Astrocyte (in vitro differentiated cells and primary cell): Measurements from ENCODE around the gene CTSE. TPM values are rescaled to one million over a fixed set of nuclear protein-coding genes. Genes with fewer than 3 reads are reported as not detected.
"Not testable (repeated sequence)": the region's sequence is repeated elsewhere in the genome, so short reads cannot be mapped to it uniquely, and the experiment has no call there.

Experiments used
- DNase-seq: peaks from one replicate; pipeline ENCODE4 v3.0.0-alpha.2; 2010; ENCODE audit warnings: low read depth
- FAIRE-seq: peaks from 2 replicates; lab custom pipeline; 2011; peaks lifted over from hg19 to GRCh38; lab: Jason Lieb, UNC
- H2AFZ ChIP-seq: 2 replicates; pipeline ENCODE4 v1.6.0; 2012; ENCODE audit warnings: low read depth, low read length, inconsistent platforms
- H3K27ac ChIP-seq: 2 replicates; pipeline ENCODE4 v1.5.1; 2011; ENCODE audit warnings: low read depth, low read length, inconsistent platforms
- H3K27me3 ChIP-seq: 2 replicates; pipeline ENCODE4 v1.6.0; 2011; ENCODE audit warnings: low read length, inconsistent platforms; ENCODE audit not compliant: insufficient read depth
- H3K36me3 ChIP-seq: 2 replicates; pipeline ENCODE4 v1.5.1; 2011; ENCODE audit warnings: low read length, inconsistent platforms; ENCODE audit not compliant: insufficient read depth
- H3K4me1 ChIP-seq: 2 replicates; pipeline ENCODE4 v1.5.1; 2011; ENCODE audit warnings: low read length, inconsistent platforms; ENCODE audit not compliant: insufficient read depth
- H3K4me2 ChIP-seq: 2 replicates; pipeline ENCODE4 v1.6.0; 2012; ENCODE audit warnings: low read length, inconsistent platforms
- H3K4me3 ChIP-seq: 2 replicates; pipeline ENCODE4 v1.5.1; 2011; ENCODE audit warnings: low read depth, mild to moderate bottlenecking, low read length, inconsistent platforms; ENCODE audit not compliant: insufficient read depth
- H3K79me2 ChIP-seq: 2 replicates; pipeline ENCODE4 v1.6.0; 2012; ENCODE audit warnings: mild to moderate bottlenecking, low read length, inconsistent platforms; ENCODE audit not compliant: insufficient read depth
- H3K9ac ChIP-seq: 2 replicates; pipeline ENCODE4 v1.6.0; 2012; ENCODE audit warnings: mild to moderate bottlenecking, low read length, inconsistent platforms
- H3K9me3 ChIP-seq: 2 replicates; pipeline ENCODE4 v1.5.1; 2012; ENCODE audit warnings: low read depth, mild to moderate bottlenecking, low read length, inconsistent platforms; ENCODE audit not compliant: insufficient read depth
- H4K20me1 ChIP-seq: 2 replicates; pipeline ENCODE4 v1.6.0; 2012; ENCODE audit warnings: low read length, inconsistent platforms; ENCODE audit not compliant: insufficient read depth
- H3K27ac Mint-ChIP-seq: one replicate; pipeline ENCODE4 v1.8.0; 2021; ENCODE audit warnings: mild to moderate bottlenecking, mixed read lengths; ENCODE audit not compliant: unreplicated experiment
- H3K27me3 Mint-ChIP-seq: one replicate; pipeline ENCODE4 v1.8.0; 2021; ENCODE audit warnings: low read depth, mixed read lengths; ENCODE audit not compliant: unreplicated experiment
- H3K36me3 Mint-ChIP-seq: one replicate; pipeline ENCODE4 v1.8.0; 2021; ENCODE audit warnings: low read depth, mixed read lengths; ENCODE audit not compliant: unreplicated experiment
- H3K4me1 Mint-ChIP-seq: one replicate; pipeline ENCODE4 v1.8.0; 2021; ENCODE audit warnings: low read depth, mixed read lengths; ENCODE audit not compliant: unreplicated experiment
- H3K4me3 Mint-ChIP-seq: one replicate; pipeline ENCODE4 v1.8.0; 2021; ENCODE audit warnings: mild to moderate bottlenecking, moderate library complexity, mixed read lengths; ENCODE audit not compliant: unreplicated experiment
- H3K9me3 Mint-ChIP-seq: one replicate; pipeline ENCODE4 v1.8.0; 2021; ENCODE audit warnings: mild to moderate bottlenecking, mixed read lengths; ENCODE audit not compliant: unreplicated experiment
- EZH2 ChIP-seq: IDR thresholded peaks from 2 replicates; pipeline ENCODE4 v1.6.1; 2012; ENCODE audit warnings: mild to moderate bottlenecking, low read length, inconsistent platforms; ENCODE audit not compliant: insufficient read depth
- total RNA-seq: library from RNA; stranded (reverse); gene quantifications from 2 replicates; pipeline ENCODE4 v1.2.1, GENCODE V29; 2021
- TF ChIP-seq, protein P1 (sequence below): IDR thresholded peaks from 2 replicates; pipeline ENCODE4 v1.5.1; 2011; ENCODE audit warnings: low read depth, mild to moderate bottlenecking, inconsistent platforms, low read length, moderate library complexity; ENCODE audit not compliant: insufficient read depth

CTSE gene
- total RNA-seq, 1 donor from 2014 or later, result not detected

- no peaks in the 10 kb centered on the region for H3K4me1 Mint-ChIP-seq
These were observed 35.2 kb upstream of the CTSE start for GRCh38 chr1:206058927-206059292.

GRCh38 chr1:206058289-206058926 lies 34.7 kb upstream of the CTSE start:
- H4K20me1 ChIP-seq, H3K27me3 ChIP-seq, H3K4me3 ChIP-seq, H3K9ac ChIP-seq, H3K9me3 Mint-ChIP-seq, H3K4me1 Mint-ChIP-seq, H3K4me1 ChIP-seq, H3K79me2 ChIP-seq, H2AFZ ChIP-seq, DNase-seq, H3K27ac ChIP-seq, H3K4me3 Mint-ChIP-seq, H3K36me3 Mint-ChIP-seq, H3K4me2 ChIP-seq, H3K27ac Mint-ChIP-seq, H3K36me3 ChIP-seq, H3K9me3 ChIP-seq, FAIRE-seq: not testable (repeated sequence)
- H3K27me3 Mint-ChIP-seq, result peaks cover 21% of the 10 kb centered on the region

More at GRCh38 chr1:206058927-206059292, 35.2 kb upstream of the CTSE start:
- no peak overlapping the region for H3K4me3 ChIP-seq
- TF ChIP-seq, protein P1, sequence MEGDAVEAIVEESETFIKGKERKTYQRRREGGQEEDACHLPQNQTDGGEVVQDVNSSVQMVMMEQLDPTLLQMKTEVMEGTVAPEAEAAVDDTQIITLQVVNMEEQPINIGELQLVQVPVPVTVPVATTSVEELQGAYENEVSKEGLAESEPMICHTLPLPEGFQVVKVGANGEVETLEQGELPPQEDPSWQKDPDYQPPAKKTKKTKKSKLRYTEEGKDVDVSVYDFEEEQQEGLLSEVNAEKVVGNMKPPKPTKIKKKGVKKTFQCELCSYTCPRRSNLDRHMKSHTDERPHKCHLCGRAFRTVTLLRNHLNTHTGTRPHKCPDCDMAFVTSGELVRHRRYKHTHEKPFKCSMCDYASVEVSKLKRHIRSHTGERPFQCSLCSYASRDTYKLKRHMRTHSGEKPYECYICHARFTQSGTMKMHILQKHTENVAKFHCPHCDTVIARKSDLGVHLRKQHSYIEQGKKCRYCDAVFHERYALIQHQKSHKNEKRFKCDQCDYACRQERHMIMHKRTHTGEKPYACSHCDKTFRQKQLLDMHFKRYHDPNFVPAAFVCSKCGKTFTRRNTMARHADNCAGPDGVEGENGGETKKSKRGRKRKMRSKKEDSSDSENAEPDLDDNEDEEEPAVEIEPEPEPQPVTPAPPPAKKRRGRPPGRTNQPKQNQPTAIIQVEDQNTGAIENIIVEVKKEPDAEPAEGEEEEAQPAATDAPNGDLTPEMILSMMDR, result no peak
- no peak for TF ChIP-seq EZH2
- H3K79me2 ChIP-seq, result no peaks in the 10 kb centered on the region
- Mint-ChIP-seq H3K27ac (no peak overlapping the region), H3K36me3 (peaks cover 2% of the 10 kb centered on the region), H3K27me3 (peaks cover 21% of the 10 kb centered on the region), H3K4me3 (no peak overlapping the region), H3K9me3 (peaks cover 6% of the 10 kb centered on the region)
- H3K27ac ChIP-seq, result no peak overlapping the region
- H3K9ac ChIP-seq, result no peak overlapping the region
- H3K9me3 ChIP-seq, result peaks cover 3% of the 10 kb centered on the region
- H3K4me1 ChIP-seq, result no peaks in the 10 kb centered on the region
- H3K36me3 ChIP-seq, result no peaks in the 10 kb centered on the region
- H2AFZ ChIP-seq, result no peak overlapping the region
- H3K4me2 ChIP-seq, result no peak overlapping the region
- FAIRE-seq (no peak), DNase-seq (no peak)
- no peaks in the 10 kb centered on the region for H3K27me3 ChIP-seq
- H4K20me1 ChIP-seq, result no peaks in the 10 kb centered on the region

DNA sequence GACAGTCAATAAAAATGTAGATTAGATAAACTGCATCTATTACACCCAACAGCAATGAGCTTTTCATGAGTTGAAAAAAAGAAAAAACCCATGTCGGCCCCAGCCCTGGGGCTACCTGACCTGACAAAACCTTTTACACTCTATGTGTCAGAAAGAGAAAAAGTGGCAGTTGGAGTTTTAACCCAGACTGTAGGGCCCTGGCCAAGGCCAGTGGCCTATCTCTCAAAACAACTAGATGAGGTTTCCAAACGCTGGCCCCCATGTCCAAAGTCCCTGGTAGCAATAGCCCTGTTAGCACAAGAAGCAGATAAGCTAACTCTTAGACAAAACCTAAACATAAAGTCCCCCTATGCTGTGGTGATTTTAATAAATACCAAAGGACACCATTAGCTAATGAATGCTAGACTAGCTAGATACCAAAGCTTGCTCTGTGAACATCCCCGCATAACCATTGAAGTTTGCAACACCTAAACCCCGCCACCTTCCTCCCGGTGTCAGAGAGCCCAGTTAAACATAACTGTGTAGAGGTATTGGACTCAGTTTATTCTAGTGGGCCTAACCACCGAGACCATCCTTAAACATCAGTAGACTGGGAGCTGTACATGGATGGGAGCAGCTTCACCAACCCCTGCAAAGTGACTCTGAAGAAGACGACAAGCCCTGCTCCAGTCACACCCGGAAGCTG lies 32.1 kb upstream of the CTSE start:
- H3K79me2 ChIP-seq, H3K27ac Mint-ChIP-seq, H3K9ac ChIP-seq, H4K20me1 ChIP-seq, H3K4me3 Mint-ChIP-seq, H3K4me1 ChIP-seq, H3K4me3 ChIP-seq, H3K27me3 ChIP-seq, DNase-seq, H2AFZ ChIP-seq, H3K36me3 Mint-ChIP-seq, H3K4me1 Mint-ChIP-seq, H3K9me3 Mint-ChIP-seq, FAIRE-seq, H3K27ac ChIP-seq, H3K4me2 ChIP-seq, H3K36me3 ChIP-seq, H3K9me3 ChIP-seq: not testable (repeated sequence)
- H3K27me3 Mint-ChIP-seq, result peaks cover 18% of the 10 kb centered on the region

DNA sequence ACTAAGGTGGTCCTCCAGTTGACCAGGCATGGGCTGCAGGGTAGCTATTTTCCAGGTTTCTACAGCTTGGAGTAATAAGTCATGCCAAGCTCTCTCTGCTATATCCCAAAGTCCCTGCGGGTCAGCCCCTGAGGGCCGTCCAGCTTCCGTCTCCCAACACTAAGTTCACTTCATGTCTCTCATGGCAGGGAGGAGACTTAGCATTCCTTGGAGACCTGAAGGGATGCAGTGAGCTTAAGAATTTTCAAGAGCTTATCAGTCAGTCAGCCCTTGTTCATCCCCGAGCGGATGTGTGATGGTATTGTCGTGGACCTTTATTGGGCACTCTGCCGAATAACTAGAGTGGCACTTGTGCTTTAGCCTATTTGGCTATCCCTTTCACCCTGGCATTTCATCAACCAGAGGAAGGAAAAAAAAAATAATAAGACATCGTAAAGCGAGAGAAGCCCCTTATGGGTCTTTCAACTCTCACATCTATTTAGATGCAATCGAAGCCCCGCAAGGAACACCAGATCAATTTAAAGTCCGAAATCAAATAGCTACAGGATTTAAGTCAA lies 31.5 kb upstream of the CTSE start:
- H3K36me3 Mint-ChIP-seq, H3K4me1 ChIP-seq, H3K27ac Mint-ChIP-seq, H3K9ac ChIP-seq, H3K27ac ChIP-seq, H3K4me3 ChIP-seq, H4K20me1 ChIP-seq, H3K9me3 ChIP-seq, H3K9me3 Mint-ChIP-seq, H2AFZ ChIP-seq, H3K36me3 ChIP-seq, H3K27me3 ChIP-seq, FAIRE-seq, DNase-seq, H3K4me2 ChIP-seq, H3K79me2 ChIP-seq, H3K4me1 Mint-ChIP-seq, H3K4me3 Mint-ChIP-seq: not testable (repeated sequence)
- peaks cover 14% of the 10 kb centered on the region for H3K27me3 Mint-ChIP-seq

DNA sequence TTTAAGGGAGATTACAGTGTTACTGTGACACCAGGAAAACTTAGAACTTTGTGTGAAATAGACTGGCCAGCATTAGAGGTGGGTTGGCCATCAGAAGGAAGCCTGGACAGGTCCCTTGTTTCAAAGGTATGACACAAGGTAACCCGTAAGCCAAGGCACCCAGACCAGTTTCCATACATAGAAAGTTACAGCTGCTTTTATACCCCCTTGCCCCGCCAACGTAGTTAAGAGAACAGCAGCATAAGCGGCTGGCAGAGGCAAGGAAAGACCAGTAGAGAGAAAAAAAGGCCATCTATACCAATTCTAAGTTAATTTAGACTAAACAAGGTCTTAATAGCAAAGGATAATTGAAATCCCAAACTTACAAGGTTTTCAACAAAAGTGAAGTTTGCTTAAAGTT lies 29.9 kb upstream of the CTSE start:
- not testable (repeated sequence) for H3K4me3 ChIP-seq, H3K27me3 ChIP-seq, H3K9ac ChIP-seq, H3K36me3 ChIP-seq, FAIRE-seq, H3K4me2 ChIP-seq, H3K4me1 ChIP-seq, H3K4me1 Mint-ChIP-seq, H3K79me2 ChIP-seq, H3K9me3 ChIP-seq, H3K9me3 Mint-ChIP-seq, H3K4me3 Mint-ChIP-seq, H3K36me3 Mint-ChIP-seq, H4K20me1 ChIP-seq, H3K27ac Mint-ChIP-seq, H2AFZ ChIP-seq, H3K27ac ChIP-seq, DNase-seq
- H3K27me3 Mint-ChIP-seq, result peaks cover 13% of the 10 kb centered on the region
